ENCODE measurements around the gene CD300LD.
"Not testable (repeated sequence)": the region's sequence is repeated elsewhere in the genome, so short reads cannot be mapped to it uniquely, and the experiment has no call there.

Gene CD300LD

DNA sequence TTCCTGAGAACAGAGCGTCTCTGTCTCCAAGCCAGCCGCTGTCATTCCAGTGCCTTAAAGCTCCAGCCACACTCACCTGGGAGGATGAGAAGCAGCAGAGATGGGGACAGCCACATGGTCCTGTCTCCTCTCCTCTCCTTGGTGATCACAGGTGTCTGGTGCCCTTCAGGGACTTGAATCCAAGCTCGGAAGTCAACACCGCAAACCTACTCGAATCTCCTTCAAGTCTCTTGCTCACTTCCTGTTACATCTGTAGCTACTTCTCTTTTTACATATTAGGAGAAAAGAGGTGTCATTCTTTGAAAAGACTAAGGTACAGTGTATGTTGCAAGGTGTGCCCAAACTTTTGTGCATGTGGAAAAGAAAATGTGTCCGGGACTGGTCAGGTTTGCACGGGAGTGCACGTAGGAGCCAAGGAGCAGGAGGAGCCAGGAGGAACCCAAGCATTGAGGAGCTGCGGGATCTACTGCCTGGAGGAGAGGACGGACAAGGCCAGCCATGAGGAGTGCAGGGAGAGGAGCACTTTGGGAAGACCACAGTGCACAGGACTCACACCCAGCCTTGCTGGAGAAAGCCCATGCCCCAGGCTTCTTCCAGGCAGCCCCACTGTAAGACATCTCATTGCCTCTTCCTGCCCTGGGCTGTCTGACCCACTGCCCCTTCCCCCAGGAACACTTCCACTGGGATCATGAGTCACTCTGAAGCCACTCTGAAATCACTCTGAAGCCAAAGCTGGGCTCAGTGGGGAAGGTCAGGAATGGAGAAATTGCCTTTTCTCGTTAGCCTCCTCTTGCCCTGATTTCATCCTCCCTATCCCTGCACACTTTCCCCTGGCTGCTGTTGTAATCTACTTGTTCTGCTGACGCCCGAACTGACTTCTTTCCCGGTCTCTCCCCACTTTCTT, at the start of gene CD300LD:
TSS of gene CD300LD (minus strand) at position 197 of the 904 bp plus-strand sequence. CDS start at position 116, 81 bp downstream.
- no peak for DNase-seq (ENCODE audit: low read depth)

DNA sequence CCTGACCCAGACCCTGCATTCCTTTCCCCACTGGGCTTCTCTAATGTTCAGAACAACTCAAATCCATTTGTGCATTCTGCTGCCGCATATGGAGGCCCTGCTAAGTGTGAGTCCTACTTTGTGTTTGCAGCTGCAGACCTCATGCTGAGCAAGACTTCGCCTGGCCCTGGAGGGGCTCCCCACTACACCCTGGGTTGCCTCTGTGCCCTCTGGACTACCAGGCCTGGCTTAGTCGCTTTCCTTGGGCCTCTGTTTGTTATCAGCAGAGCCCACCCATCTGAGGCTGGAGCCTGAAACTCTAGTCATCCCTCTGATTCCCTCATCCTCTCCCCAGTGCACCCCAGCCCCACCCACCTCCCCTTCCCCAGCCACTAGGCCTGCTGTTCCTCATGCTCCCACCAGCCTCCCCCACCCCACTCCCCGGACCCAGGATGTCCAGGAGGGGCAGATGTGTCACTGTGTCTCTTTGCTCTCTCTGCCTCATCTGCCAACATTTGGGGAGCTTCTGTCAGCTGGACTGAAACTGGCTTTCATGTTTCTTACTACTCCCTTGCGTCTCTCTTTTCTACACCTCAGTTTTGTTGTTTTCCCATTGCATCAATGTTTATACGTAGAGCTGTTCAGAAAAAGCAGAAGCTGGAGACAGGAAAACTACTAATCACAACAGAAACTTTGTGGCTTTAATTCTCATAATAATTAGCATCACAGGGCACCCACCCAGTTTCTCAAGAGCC, 49.3 kb upstream of the CD300LD start:
- DNase-seq (ENCODE audit: low read depth): no peak

DNA sequence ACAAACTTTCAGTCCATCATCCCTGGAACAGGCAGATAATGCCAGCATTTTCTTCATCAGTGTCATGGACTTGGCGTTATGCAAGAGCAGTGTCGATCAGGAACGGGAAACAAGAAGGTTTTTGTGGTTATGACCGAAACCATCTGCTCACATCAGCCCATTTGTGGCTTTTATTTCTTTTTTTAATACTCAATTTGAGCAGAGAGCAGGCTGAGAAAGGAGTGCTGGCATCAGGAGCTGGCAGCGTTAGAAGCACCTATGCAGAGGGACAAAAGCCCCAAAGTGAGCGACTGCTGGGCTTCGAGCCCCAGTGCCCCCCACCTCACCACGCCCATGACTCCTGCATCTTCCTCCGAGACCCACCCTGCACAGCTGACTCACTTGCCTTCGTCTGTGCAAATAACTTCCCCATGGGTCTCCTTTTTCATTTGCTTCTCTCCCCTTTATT, 47.6 kb upstream of the CD300LD start:
- no peak for DNase-seq (ENCODE audit: low read depth)

DNA sequence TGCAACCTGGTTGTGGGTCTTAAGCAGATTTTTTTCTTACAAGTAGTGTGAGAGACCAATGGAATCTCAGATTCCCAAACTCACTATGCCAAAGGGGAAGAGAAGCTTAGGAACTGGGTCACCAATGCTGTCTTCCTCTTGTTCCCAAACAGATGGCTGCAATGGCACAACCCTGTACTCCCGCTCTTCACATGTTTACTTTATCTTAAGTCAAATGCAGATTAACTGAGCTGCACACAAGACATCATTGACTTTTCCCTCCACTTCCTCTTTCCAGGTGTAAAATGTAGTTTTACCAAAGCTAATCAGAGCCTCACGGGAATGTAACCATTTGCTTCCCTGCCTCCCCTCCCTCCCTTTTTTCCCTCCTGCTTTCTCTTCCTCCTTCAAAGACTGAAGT, 45.8 kb upstream of the CD300LD start:
- DNase-seq (ENCODE audit: low read depth): no peak

DNA sequence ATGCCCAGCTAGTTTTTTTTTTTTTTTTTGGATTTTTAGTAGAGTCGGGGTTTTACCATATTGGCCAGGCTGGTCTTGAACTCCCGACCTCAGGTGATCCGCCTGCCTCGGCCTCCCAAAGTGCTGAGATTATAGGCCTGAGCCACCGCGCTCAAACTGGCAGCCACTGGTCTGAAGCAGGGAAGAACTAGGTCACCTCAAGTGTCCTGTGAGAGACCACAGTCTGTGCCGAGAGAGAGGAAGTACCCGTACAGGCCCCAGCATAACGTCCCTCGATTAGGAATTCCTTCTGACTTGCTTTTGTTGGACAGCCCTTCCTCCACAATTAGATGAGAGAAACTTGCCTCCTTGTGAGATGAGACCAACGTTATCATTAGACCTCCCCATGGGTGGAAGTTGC, 45.2 kb upstream of the CD300LD start:
- DNase-seq (ENCODE audit: low read depth): no peak

DNA sequence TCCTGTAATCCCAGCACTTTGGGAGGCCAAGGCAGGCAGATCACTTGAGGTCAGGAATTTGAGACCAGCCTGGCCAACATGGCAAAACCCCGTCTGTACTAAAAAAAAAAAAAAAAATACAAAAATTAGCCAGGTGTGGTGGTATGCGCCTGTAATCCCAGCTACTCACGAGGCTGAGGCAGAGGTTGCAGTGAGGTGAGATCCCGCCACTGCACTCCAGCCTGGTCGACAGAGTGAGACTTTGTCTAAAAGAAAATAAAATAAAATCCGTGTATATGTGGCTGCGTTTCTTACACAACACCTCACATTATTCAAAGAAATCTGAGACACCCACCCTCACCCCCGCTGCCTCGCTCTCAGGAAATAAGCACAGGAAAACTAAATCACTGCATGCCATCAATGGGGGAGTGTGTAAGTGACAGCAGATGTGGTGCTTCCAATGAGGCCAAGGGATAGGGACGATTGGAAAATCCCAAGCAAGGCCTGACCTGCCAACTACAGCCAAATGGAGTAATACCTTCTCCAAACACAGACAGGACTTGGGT, 44.5 kb upstream of the CD300LD start:
- not testable (repeated sequence) for DNase-seq (ENCODE audit: low read depth)

DNA sequence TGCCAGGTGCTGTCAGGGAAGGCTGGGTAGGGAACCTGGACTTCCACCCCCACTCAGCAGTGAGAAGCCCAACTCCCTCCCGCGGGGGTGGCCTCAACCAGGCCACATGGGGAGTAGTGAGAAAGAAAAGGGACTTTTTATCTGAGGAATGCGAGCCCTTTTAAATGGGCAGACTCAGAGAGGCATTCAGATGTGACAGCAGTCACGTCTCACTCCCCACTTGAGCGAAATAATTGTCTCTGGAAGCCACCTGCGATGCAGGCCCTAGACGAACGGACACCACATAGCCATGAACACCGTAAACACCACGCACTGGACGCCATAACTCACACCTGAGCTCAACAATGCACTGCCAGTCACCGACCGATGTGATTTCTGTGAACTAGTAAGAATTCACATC, 43.3 kb upstream of the CD300LD start:
- no peak for DNase-seq (ENCODE audit: low read depth)

DNA sequence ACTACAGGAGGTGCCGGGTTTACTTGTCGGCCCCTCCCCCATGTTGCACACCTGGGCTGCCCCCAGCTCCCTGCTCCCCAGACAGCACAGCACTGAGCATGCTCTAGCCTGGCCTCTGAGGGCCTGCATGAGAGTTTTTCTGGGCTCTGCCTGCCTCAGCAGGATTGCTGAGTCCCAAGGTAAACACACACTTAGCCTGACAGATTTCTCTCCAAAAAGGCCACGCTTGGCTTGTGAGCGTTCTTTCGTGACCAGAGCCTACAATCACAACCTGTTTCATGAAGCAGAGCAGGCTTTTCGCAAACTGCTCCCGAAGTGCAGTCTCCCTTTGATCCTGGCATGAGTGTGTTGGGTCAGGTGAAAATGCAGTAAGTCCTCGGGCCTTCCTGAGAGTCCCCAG, 41.2 kb upstream of the CD300LD start:
- DNase-seq (ENCODE audit: low read depth): no peak

DNA sequence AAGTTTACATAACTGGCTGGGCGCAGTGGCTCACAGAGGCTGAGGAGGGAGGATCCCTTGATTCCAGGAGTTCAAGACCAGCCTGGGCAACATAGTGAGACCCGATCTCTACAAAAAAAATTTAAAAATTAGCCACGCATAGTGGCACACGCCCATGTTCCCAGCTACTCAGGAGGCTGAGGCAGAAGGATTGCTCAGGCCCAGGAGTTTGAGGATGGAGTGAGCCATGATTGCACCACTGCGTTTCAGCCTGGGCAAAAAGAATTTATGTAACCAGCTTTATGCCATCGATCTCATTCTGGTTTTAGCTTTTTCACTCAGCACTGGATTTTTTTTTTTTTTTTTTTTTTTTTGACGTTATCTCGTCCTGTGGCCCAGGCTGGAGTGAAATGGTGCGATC, 40.5 kb upstream of the CD300LD start:
- DNase-seq (ENCODE audit: low read depth): no peak

DNA sequence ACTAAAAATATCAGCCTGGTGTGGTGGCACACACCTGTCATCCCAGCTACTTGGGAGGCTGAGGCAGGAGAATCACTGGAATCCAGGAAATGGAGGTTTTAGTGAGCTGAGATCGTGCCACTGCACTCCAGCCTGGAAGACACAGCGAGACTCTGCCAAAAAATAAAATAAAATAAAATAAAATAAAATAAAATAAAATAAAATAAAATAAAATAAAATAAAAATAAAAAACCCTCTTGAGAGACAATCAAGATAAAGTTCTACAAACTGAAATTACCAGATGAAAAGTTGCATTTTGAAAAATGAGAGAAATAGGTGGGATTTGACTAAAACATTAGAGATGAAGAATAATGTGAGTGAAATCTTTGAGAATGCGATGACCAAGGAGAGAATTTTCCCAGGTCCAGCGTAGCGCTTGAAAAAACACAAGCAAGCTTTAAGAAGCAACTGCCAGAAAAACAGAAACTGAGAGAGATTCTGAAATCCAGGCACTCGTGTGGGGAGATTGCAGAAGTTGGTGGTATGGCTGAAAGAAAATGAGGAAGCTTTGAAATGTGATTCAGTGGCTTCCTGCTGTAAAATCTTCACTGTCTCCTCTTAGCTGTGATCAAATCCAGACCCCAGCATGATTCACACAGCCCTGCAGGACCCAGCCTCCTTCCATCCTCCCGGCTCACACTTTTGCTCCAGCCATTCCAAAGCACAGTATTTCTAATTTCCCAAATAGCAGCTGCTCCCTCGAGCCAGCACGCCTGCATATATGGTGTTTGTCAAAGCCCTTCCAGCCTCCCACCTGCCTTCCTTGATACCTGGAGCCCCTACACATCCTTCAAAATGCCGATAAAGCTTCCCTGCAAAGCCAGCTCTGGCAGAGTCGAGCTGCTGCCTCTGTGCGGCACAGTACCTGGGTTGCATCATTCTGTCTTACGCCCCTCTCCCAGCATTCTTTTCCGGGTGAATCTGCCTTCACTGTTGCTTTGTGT, 39.7 kb upstream of the CD300LD start:
- no peak for DNase-seq (ENCODE audit: low read depth)

DNA sequence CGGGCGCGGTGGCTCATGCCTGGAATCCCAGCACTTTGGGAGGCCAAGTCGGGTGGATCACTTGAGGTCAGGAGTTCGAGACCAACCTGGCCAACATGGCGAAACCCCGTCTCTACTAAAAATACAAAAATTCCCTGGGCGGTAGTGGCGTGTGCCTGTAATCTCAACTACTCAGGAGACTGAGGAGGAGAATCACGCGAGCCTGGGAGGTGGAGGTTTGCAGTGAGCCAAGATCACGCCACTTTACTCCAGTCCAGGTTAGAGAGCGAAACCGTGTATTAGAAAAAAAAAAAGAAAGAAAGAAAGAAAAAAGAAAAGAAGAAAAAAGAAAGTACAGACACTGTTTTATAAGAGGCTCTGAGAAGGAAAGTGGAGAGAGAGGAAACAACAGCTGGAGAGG, 38.2 kb upstream of the CD300LD start:
- not testable (repeated sequence) for DNase-seq (ENCODE audit: low read depth)

DNA sequence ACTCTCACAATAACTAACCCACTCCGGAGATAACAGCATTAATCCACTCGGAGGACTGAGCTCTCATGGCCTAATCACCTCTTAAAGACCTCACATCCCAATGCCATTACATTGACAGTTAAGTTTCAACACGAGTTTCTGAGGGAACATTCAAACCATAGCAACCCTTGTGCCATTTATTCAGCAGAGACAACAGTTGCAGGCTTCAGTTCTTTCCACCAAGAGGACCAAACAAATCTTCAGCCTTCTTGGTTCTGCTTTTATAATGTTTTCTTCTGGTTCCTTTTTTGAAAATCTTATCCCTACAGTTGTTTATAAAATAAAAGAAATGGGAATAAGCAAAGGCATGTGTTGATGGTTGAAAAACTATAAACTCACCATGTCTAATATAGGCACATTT, 33.6 kb upstream of the CD300LD start:
- DNase-seq (ENCODE audit: low read depth): no peak

DNA sequence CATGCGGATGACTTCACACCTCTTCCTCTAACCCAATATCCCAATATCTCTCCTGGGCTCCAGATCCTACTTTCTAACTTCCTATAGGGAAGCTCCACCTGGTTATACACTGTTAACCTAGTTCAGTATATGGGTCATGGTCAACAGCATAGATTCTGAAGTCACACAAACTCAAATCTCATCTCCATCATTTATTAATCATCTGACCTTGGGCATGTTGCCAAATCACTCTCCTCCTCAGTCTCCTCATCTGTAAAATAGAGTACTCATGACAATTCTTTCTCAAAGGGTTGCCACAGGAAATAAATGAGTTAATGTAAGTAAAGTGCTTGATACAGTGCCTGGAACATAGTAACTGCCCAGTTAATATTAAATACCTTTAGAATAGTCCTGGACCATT, 32.0 kb upstream of the CD300LD start:
- DNase-seq (ENCODE audit: low read depth): no peak

DNA sequence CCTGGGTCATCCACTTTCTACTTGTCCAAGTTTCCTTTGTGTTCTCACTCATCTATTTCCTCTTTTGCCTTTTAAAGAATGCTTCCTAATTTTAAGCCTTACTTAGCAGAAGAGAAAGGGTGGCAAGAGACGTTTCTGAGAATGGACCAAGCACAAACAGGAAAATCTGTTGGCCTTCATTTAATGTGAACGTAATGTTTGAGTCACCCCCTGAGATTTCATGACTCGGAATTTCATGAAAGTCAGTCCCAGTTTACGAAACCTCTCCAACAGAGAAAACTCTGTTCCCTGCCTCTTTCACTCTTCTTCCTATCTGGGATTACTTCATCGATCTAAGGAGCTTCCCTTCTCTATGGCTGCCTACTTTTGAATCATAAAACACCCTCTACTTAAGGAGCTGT, 31.6 kb upstream of the CD300LD start, which contains the start of gene CD300E:
TSS of gene CD300E (minus strand) at position 46 of the 401 bp plus-strand sequence. CDS start 117 bp downstream, outside the sequence.
- no peak for DNase-seq (ENCODE audit: low read depth)

DNA sequence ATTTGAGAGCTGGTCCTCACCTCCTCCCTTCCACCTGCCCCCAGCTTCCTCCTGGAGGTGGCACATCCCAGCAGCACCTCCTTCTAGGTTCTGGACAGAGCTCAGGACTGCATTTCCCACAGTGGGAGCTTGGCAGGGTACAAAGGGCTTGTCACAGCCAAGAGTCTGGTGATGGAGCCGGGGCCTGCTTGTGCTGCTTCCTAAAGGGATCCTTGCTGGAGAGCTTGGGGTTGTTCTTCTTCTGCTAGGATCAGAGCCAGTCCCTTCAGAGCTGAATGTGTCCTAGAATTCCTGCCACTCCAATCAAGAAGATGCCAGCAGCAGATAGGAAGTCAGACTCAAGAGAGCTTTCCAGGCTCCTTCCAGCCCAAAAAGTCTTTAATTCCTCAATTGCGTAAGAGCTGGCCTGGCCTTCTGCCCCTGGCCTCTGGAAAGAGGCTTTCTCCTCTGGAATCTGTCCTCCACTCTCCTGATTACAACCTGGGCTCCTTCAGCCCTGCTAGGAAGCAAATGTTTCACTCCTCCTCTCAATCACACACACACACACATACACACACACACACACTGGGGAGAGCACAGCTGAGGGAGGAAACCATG, 27.1 kb upstream of the CD300LD start:
- no peak for DNase-seq (ENCODE audit: low read depth)

DNA sequence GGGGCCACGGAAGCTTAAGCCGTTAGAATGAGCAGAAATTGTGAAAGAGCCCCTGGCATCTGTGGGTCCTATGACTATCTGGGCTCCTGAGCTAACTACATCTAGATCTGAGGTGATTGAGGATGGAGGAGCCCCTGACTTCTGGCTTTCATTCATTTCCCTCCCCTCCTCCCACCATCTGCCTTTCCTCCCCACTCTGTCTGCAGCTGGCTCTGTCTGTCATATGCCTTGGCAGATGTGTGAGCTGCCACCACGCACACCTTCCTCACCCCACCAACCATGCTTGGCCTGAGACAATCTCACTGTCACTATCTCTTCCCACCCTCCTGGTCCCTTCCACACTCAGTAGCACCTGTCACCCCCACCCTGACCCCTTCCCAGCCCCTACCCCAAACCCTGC, 26.4 kb upstream of the CD300LD start:
- DNase-seq (ENCODE audit: low read depth): no peak

DNA sequence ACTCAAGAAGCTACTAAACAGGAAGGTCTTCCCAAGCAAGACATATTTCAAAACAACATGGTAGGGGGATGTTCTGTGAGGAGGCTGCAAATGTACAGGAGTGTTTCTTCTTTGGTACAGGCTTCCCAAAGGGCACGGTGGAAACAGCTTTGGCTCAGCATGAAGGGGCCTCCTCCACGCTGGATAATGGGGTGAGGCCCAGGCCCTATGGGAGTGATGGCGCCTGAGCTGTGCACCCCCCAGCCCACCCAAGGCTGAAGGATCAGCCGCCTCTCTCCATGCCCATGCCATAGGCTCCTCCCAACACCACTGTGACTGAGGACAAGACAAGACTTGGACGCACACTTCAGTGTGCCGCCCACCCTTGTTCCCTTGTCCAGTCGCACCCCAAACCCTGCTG, 24.6 kb upstream of the CD300LD start:
- no peak for DNase-seq (ENCODE audit: low read depth)

DNA sequence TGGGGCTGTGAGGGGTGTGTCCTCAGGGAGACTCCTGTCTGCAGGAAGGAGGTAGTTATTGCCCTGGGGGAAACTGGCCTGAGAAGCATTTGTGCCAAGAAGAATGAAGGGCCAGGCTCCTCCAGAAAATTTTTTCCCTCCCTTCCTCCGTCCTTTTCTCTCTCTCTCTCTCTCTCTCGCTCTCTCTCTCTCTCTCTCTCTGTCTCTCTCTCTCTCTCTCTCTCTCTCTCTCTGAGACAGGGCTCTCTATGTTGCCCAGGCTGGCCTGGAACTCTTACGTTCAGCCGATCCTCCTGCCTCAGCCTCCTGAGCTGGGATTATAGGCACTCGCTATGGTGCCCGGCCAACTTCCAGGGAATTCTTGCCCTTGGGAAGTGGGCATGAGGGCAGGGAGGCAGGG, 20.0 kb upstream of the CD300LD start:
- no peak for DNase-seq (ENCODE audit: low read depth)

DNA sequence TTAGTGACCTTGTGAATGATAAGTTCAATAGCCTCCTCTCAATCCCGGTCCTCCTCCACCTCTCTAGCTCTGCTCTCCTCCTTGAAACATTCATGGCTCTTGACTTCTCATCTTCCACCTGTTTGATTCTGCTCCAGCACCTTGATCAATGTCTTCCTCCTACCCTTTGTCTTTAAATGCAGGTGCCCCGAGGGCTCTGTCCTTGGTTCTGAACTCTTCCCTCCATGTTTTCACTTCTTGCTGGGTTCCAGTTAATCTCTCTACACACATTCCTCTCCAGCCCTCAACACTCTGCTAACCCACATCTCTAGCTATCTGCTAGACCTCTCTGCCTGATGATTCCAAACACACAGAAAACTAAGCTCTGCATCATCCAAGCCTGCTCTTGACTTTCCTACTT, 18.0 kb upstream of the CD300LD start:
- no peak for DNase-seq (ENCODE audit: low read depth)

DNA sequence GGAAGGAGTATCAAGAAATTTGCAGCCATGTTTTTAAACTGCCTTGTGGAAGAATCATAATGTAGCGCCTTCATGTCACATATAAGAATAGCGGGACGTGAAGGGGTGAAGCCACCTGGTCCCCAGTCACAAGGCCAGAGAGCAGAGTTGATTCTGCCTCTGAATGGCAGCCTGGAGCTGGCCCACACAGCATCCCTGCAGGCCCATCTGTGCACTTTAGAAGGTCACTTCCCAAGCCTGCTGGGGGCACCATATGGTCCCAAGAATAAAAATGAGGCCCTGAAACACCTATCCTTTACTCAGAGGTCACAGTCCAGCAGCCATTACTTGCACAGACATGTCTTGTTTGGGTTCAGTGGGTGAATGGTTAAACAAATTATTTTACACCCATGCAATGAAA, 16.4 kb upstream of the CD300LD start:
- no peak for DNase-seq (ENCODE audit: low read depth)

DNA sequence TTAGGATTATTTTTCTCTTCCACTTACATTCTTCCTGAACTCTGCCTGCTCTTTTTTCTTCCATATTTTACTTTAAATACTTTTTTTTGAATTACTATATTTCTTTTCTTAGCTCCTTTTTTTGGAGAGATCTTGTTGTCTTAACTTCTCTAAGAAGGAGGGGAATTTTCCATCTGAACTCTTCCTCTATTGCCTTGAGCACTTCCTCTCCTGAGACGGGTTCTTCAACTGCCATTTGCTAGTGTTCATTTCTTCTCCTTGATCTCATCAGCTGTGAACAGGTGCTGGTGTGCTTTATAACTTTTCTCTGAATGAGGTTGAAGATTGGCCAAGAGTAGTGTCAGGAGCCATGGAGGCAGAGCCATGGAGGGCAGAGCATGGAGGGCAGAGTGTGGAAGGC, 15.1 kb upstream of the CD300LD start:
- no peak for DNase-seq (ENCODE audit: low read depth)

All from stimulated activated CD8-positive, alpha-beta memory T cell treated with anti-CD3 and anti-CD28 coated beads, Interleukin-12 subunit alpha, Interleukin-12 subunit beta, amount 100 ng/mL, for 4 hours (primary cell).